Erythroblast (primary cell): ENCODE results near the gene GARRE1.

Experiments
- GATA1 ChIP-seq: IDR thresholded peaks from 2 replicates; pipeline ENCODE4 v1.6.1; 2011; ENCODE audit warnings: low read depth, mild to moderate bottlenecking, control low read depth, low read length, moderate library complexity
- POLR2A ChIP-seq: IDR thresholded peaks from 2 replicates; pipeline ENCODE4 v1.6.1; 2011; ENCODE audit warnings: mild to moderate bottlenecking, low read length

GRCh38 chr19:34218818-34219164 is 35.6 kb upstream of the GARRE1 start:
- TF ChIP-seq POLR2A = no peak
- TF ChIP-seq GATA1 = no peak
